ENCODE data around the gene WWC2. TPM values are rescaled to one million over a fixed set of nuclear protein-coding genes. Genes with fewer than 3 reads are reported as not detected.

Gene WWC2
- polyA plus RNA-seq, 4 donors = 0.22 to 15.6 (median 2.1) TPM

DNA sequence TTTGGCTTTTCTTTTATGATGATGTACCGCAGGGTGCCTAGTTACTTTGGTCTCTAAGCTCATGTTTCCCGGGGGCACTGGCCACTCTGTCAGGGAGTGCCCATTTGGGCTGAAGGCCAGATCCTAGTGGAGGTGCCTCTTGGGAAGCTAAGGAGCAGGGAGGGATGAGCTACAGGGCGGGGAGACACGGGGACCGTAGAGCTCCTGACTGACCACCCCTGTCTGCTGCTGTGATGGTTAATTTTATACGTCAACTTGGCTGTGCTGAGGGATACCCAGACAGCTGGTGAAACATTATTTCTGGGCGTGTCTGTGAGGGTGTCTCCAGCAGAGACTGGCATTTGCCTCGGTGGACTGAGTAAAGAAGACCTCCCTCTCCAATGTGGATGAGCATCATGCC lies 248.1 kb downstream of the WWC2 start:
- 80 to 84% (median 84%) methylated on average over 8 of the region's 8 CpGs for WGBS, 3 donors
- Histone ChIP-seq H3K27ac (ENCODE audit: low read depth in 1 of 3, low read length in 2 of 3) (no peak overlapping the region), H3K9me3 (ENCODE audit: control insufficient read depth in 2 of 2, insufficient read depth in 1 of 2, low read depth in 1 of 2, low read length in 1 of 2) (no peaks in the 10 kb centered on the region), H3K27me3 (ENCODE audit: control insufficient read depth in 3 of 3, insufficient read depth in 3 of 3, low read length in 3 of 3) (peaks cover 0 to 4% (median 0%) of the 10 kb centered on the region in 3 donors), H3K4me1 (ENCODE audit: control insufficient read depth in 3 of 3, insufficient read depth in 2 of 3, low read depth in 1 of 3, low read length in 2 of 3) (peaks cover 0 to 6% (median 0%) of the 10 kb centered on the region in 3 donors), H3K4me3 (ENCODE audit: low read depth in 1 of 3, low read length in 3 of 3) (no peak overlapping the region), H3K36me3 (ENCODE audit: control insufficient read depth in 3 of 3, insufficient read depth in 2 of 3, low read depth in 1 of 3, low read length in 3 of 3) (peaks cover 0 to 2% (median 0%) of the 10 kb centered on the region in 3 donors)
- FAIRE-seq (no peak), DNase-seq (no peak)

DNA sequence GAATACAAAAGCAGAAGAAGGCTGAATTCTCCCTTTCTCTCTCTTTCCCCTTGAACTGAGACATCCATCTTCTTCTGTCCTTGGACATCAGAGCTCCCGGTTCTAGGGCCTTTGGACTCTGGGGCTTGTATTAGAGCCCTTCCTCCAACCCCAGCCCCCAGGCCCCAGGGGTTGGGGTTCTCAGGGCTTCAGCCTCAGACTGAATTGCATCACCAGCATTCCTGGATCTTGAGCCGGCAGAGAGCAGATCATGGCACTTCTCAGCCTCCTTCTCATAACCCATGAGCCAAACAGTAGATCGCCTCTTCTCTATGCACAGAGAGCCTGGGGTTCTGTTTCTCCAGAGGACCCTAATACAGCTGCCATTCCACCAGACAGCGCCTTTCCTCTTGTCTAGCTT lies 248.5 kb downstream of the WWC2 start:
- WGBS, 3 donors = 83 to 89% (median 89%) methylated on average over 4 of the region's 4 CpGs
- FAIRE-seq (no peak), DNase-seq (peak in 1 of 2 donors; percentile 64)
- H3K27ac ChIP-seq (ENCODE audit: low read depth in 1 of 3, low read length in 2 of 3) = no peak overlapping the region
- H3K9me3 ChIP-seq (ENCODE audit: control insufficient read depth in 2 of 2, insufficient read depth in 1 of 2, low read depth in 1 of 2, low read length in 1 of 2) = no peaks in the 10 kb centered on the region
- H3K4me3 ChIP-seq (ENCODE audit: low read depth in 1 of 3, low read length in 3 of 3) = no peak overlapping the region
- H3K36me3 ChIP-seq (ENCODE audit: control insufficient read depth in 3 of 3, insufficient read depth in 2 of 3, low read depth in 1 of 3, low read length in 3 of 3) = peaks cover 0 to 2% (median 0%) of the 10 kb centered on the region in 3 donors
- peaks cover 0 to 4% (median 0%) of the 10 kb centered on the region in 3 donors for H3K27me3 ChIP-seq (ENCODE audit: control insufficient read depth in 3 of 3, insufficient read depth in 3 of 3, low read length in 3 of 3)
- peaks cover 0 to 6% (median 0%) of the 10 kb centered on the region in 3 donors for H3K4me1 ChIP-seq (ENCODE audit: control insufficient read depth in 3 of 3, insufficient read depth in 2 of 3, low read depth in 1 of 3, low read length in 2 of 3)

DNA sequence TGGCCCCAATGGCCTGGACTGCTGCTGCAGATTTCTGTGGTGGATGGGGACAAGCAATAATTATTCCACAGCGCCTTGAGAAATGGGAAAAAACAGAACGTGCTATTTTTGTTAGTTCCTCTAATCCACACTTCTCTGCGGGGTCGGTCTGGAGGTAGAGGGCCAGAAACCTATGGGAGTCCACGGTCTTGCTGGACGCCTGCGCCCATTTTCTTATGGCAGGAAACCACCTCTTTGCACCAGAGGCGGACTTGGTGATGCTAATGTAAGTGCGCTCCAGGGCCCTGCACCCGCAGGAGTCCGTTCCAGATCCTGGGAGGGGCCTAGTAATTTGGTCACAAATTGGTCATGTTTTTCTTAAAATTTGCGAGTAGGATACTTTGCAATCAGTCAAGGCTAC lies 249.1 kb downstream of the WWC2 start:
- no peak overlapping the region for H3K27ac ChIP-seq (ENCODE audit: low read depth in 1 of 3, low read length in 2 of 3)
- H3K4me3 ChIP-seq (ENCODE audit: low read depth in 1 of 3, low read length in 3 of 3) = no peak overlapping the region
- whole genome bisulfite sequencing, 3 donors = 87 to 93% (median 88%) methylated on average over 12 of the region's 12 CpGs
- peaks cover 0 to 1% (median 0%) of the 10 kb centered on the region in 3 donors for H3K27me3 ChIP-seq (ENCODE audit: control insufficient read depth in 3 of 3, insufficient read depth in 3 of 3, low read length in 3 of 3)
- no peaks in the 10 kb centered on the region for H3K9me3 ChIP-seq (ENCODE audit: control insufficient read depth in 2 of 2, insufficient read depth in 1 of 2, low read depth in 1 of 2, low read length in 1 of 2)
- peaks cover 0 to 2% (median 0%) of the 10 kb centered on the region in 3 donors for H3K36me3 ChIP-seq (ENCODE audit: control insufficient read depth in 3 of 3, insufficient read depth in 2 of 3, low read depth in 1 of 3, low read length in 3 of 3)
- FAIRE-seq (no peak), DNase-seq (no peak)
- H3K4me1 ChIP-seq (ENCODE audit: control insufficient read depth in 3 of 3, insufficient read depth in 2 of 3, low read depth in 1 of 3, low read length in 2 of 3) = peaks cover 0 to 4% (median 0%) of the 10 kb centered on the region in 3 donors

GRCh38 chr4:183348706-183349659 lies 249.9 kb downstream of the WWC2 start:
- DNase-seq (peak in 1 of 2 donors; percentile 26), FAIRE-seq (no peak)
- peaks cover 0 to 5% (median 0%) of the 10 kb centered on the region in 3 donors for H3K4me1 ChIP-seq (ENCODE audit: control insufficient read depth in 3 of 3, insufficient read depth in 2 of 3, low read depth in 1 of 3, low read length in 2 of 3)
- peaks cover 0 to 2% (median 0%) of the 10 kb centered on the region in 3 donors for H3K36me3 ChIP-seq (ENCODE audit: control insufficient read depth in 3 of 3, insufficient read depth in 2 of 3, low read depth in 1 of 3, low read length in 3 of 3)
- H3K4me3 ChIP-seq (ENCODE audit: low read depth in 1 of 3, low read length in 3 of 3) = no peak overlapping the region
- no peaks in the 10 kb centered on the region for H3K9me3 ChIP-seq (ENCODE audit: control insufficient read depth in 2 of 2, insufficient read depth in 1 of 2, low read depth in 1 of 2, low read length in 1 of 2)
- H3K27ac ChIP-seq (ENCODE audit: low read depth in 1 of 3, low read length in 2 of 3) = no peak overlapping the region
- no peaks in the 10 kb centered on the region for H3K27me3 ChIP-seq (ENCODE audit: control insufficient read depth in 3 of 3, insufficient read depth in 3 of 3, low read length in 3 of 3)
- WGBS, 3 donors = 75 to 85% (median 76%) methylated on average over 17 of the region's 17 CpGs

GRCh38 chr4:183349673-183350072 lies 250.6 kb downstream of the WWC2 start:
- H3K27ac ChIP-seq (ENCODE audit: low read depth in 1 of 3, low read length in 2 of 3) = no peak overlapping the region
- DNase-seq = no peak
- H3K36me3 ChIP-seq (ENCODE audit: control insufficient read depth in 3 of 3, insufficient read depth in 2 of 3, low read depth in 1 of 3, low read length in 3 of 3) = no peaks in the 10 kb centered on the region
- no peaks in the 10 kb centered on the region for H3K27me3 ChIP-seq (ENCODE audit: control insufficient read depth in 3 of 3, insufficient read depth in 3 of 3, low read length in 3 of 3)
- 92 to 94% (median 93%) methylated on average over 9 of the region's 9 CpGs for WGBS, 3 donors
- H3K4me1 ChIP-seq (ENCODE audit: control insufficient read depth in 3 of 3, insufficient read depth in 2 of 3, low read depth in 1 of 3, low read length in 2 of 3) = peaks cover 0 to 6% (median 0%) of the 10 kb centered on the region in 3 donors
- H3K4me3 ChIP-seq (ENCODE audit: low read depth in 1 of 3, low read length in 3 of 3) = no peak overlapping the region
- no peak for FAIRE-seq
- no peaks in the 10 kb centered on the region for H3K9me3 ChIP-seq (ENCODE audit: control insufficient read depth in 2 of 2, insufficient read depth in 1 of 2, low read depth in 1 of 2, low read length in 1 of 2)

GRCh38 chr4:183350317-183351071 lies 251.4 kb downstream of the WWC2 start:
- H3K36me3 ChIP-seq (ENCODE audit: control insufficient read depth in 3 of 3, insufficient read depth in 2 of 3, low read depth in 1 of 3, low read length in 3 of 3) = no peaks in the 10 kb centered on the region
- FAIRE-seq (no peak), DNase-seq (no peak)
- H3K9me3 ChIP-seq (ENCODE audit: control insufficient read depth in 2 of 2, insufficient read depth in 1 of 2, low read depth in 1 of 2, low read length in 1 of 2) = no peaks in the 10 kb centered on the region
- H3K4me1 ChIP-seq (ENCODE audit: control insufficient read depth in 3 of 3, insufficient read depth in 2 of 3, low read depth in 1 of 3, low read length in 2 of 3) = peaks cover 0 to 11% (median 0%) of the 10 kb centered on the region in 3 donors
- no peak overlapping the region for H3K4me3 ChIP-seq (ENCODE audit: low read depth in 1 of 3, low read length in 3 of 3)
- WGBS, 3 donors = 83 to 91% (median 88%) methylated on average over 17 of the region's 17 CpGs
- no peak overlapping the region for H3K27ac ChIP-seq (ENCODE audit: low read depth in 1 of 3, low read length in 2 of 3)
- H3K27me3 ChIP-seq (ENCODE audit: control insufficient read depth in 3 of 3, insufficient read depth in 3 of 3, low read length in 3 of 3) = no peaks in the 10 kb centered on the region

- no peak overlapping the region for H3K4me3 ChIP-seq (ENCODE audit: low read depth in 1 of 3, low read length in 3 of 3)
- no peak for DNase-seq
- H3K27me3 ChIP-seq (ENCODE audit: control insufficient read depth in 3 of 3, insufficient read depth in 3 of 3, low read length in 3 of 3) = no peaks in the 10 kb centered on the region
- no peak for FAIRE-seq
- H3K36me3 ChIP-seq (ENCODE audit: control insufficient read depth in 3 of 3, insufficient read depth in 2 of 3, low read depth in 1 of 3, low read length in 3 of 3) = no peaks in the 10 kb centered on the region
- no peaks in the 10 kb centered on the region for H3K9me3 ChIP-seq (ENCODE audit: control insufficient read depth in 2 of 2, insufficient read depth in 1 of 2, low read depth in 1 of 2, low read length in 1 of 2)
- 87 to 95% (median 93%) methylated on average over 5 of the region's 5 CpGs for WGBS, 3 donors
- peaks cover 0 to 11% (median 0%) of the 10 kb centered on the region in 3 donors for H3K4me1 ChIP-seq (ENCODE audit: control insufficient read depth in 3 of 3, insufficient read depth in 2 of 3, low read depth in 1 of 3, low read length in 2 of 3)
- H3K27ac ChIP-seq (ENCODE audit: low read depth in 1 of 3, low read length in 2 of 3) = no peak overlapping the region
Observed at GRCh38 chr4:183352546-183352945, 253.5 kb downstream of the WWC2 start.

GRCh38 chr4:183353557-183353956 lies 254.5 kb downstream of the WWC2 start:
- Histone ChIP-seq H3K4me3 (ENCODE audit: low read depth in 1 of 3, low read length in 3 of 3) (no peak overlapping the region), H3K9me3 (ENCODE audit: control insufficient read depth in 2 of 2, insufficient read depth in 1 of 2, low read depth in 1 of 2, low read length in 1 of 2) (no peaks in the 10 kb centered on the region), H3K27me3 (ENCODE audit: control insufficient read depth in 3 of 3, insufficient read depth in 3 of 3, low read length in 3 of 3) (no peaks in the 10 kb centered on the region), H3K36me3 (ENCODE audit: control insufficient read depth in 3 of 3, insufficient read depth in 2 of 3, low read depth in 1 of 3, low read length in 3 of 3) (no peaks in the 10 kb centered on the region), H3K4me1 (ENCODE audit: control insufficient read depth in 3 of 3, insufficient read depth in 2 of 3, low read depth in 1 of 3, low read length in 2 of 3) (peaks cover 0 to 9% (median 0%) of the 10 kb centered on the region in 3 donors), H3K27ac (ENCODE audit: low read depth in 1 of 3, low read length in 2 of 3) (no peak overlapping the region)
- FAIRE-seq (no peak), DNase-seq (no peak)
- 81 to 87% (median 84%) methylated on average over 8 of the region's 8 CpGs for WGBS, 3 donors
